SIG-M5 treated with dmso at 0.1 percent for 504 hours (cell line): ENCODE results near the gene ARHGAP33.

Experiments used
- DNase-seq: peaks from one replicate; lab custom pipeline; 2025; ENCODE audit not compliant: unreplicated experiment; lab: John Stamatoyannopoulos, UW

ARHGAP33 gene, protein sequence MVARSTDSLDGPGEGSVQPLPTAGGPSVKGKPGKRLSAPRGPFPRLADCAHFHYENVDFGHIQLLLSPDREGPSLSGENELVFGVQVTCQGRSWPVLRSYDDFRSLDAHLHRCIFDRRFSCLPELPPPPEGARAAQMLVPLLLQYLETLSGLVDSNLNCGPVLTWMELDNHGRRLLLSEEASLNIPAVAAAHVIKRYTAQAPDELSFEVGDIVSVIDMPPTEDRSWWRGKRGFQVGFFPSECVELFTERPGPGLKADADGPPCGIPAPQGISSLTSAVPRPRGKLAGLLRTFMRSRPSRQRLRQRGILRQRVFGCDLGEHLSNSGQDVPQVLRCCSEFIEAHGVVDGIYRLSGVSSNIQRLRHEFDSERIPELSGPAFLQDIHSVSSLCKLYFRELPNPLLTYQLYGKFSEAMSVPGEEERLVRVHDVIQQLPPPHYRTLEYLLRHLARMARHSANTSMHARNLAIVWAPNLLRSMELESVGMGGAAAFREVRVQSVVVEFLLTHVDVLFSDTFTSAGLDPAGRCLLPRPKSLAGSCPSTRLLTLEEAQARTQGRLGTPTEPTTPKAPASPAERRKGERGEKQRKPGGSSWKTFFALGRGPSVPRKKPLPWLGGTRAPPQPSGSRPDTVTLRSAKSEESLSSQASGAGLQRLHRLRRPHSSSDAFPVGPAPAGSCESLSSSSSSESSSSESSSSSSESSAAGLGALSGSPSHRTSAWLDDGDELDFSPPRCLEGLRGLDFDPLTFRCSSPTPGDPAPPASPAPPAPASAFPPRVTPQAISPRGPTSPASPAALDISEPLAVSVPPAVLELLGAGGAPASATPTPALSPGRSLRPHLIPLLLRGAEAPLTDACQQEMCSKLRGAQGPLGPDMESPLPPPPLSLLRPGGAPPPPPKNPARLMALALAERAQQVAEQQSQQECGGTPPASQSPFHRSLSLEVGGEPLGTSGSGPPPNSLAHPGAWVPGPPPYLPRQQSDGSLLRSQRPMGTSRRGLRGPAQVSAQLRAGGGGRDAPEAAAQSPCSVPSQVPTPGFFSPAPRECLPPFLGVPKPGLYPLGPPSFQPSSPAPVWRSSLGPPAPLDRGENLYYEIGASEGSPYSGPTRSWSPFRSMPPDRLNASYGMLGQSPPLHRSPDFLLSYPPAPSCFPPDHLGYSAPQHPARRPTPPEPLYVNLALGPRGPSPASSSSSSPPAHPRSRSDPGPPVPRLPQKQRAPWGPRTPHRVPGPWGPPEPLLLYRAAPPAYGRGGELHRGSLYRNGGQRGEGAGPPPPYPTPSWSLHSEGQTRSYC

DNA sequence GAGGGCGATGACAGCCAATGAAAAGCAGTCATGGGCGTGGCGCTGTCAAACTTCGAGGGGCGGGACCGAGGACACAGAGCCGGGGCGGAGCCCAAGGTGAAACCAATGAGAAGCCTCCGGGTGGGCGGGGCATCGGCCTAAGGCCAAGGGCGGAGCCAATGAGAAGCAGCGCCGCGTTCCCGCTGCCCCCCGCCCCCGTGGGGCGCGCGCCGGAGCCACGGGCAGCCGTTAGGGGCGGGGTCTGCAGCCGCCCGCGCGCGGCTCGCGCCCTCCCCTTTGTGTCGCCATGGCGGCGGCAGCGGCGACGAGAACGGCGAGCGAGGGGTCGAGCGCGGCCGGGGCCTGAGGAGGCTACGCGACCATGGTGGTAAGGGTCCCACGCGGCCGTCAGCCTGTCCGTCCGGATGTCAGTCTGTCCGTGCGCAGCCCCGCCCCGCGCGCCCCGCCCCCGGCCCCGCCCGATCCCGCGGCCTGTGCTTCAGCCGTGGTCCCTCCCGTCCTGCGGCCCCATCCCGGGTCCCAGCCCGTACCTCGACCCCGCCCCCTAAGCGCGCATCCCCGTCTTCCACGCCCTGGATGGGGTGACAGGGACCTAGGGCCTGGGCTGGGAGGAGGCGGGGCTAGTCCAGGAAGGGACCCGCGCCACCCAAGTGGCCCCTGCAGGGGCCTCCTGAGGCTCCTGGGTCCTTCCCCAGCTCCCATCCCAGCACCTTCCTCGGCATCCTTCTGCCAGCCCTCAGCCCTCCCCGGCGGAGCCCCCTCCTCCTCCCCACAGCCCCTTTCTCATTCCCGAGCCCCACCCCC is at the start of gene ARHGAP33:
TSS of gene ARHGAP33 (plus strand) at position 267 of the 804 bp plus-strand sequence. CDS start at position 362, 95 bp downstream.
- DNase-seq = peak; percentile 94

DNA sequence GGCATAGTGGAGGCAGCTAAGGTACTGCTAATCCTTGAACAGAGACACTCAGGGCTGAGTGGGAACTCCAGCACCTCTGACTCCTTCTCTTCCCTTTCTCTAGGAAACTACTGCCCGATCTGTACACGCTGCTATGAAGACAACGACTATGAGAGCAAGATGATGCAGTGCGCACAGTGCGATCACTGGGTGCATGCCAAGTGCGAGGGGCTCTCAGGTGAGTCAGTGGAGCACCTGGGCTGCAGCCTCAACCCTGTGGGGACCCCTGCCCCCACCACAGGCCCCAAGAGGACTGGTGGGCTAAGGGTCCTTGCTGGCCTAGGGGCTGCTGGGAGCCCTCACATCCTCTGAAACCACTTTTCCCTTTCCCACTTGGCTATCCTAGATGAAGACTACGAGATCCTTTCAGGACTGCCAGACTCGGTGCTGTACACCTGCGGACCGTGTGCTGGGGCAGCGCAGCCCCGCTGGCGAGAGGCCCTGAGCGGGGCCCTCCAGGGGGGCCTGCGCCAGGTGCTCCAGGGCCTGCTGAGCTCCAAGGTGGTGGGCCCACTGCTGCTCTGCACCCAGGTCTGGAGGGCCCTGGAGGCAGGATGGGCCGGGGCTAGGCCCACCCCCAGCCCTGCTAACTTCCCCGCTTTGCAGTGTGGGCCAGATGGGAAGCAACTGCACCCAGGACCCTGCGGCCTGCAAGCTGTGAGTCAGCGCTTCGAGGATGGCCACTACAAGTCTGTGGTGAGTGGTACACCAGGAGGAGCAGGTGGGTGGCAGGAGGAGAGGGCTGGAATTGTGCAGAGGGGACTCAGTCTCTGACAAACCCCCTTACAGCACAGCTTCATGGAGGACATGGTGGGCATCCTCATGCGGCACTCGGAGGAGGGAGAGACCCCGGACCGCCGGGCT is 48.1 kb upstream of the ARHGAP33 start:
- no peak for DNase-seq

DNA sequence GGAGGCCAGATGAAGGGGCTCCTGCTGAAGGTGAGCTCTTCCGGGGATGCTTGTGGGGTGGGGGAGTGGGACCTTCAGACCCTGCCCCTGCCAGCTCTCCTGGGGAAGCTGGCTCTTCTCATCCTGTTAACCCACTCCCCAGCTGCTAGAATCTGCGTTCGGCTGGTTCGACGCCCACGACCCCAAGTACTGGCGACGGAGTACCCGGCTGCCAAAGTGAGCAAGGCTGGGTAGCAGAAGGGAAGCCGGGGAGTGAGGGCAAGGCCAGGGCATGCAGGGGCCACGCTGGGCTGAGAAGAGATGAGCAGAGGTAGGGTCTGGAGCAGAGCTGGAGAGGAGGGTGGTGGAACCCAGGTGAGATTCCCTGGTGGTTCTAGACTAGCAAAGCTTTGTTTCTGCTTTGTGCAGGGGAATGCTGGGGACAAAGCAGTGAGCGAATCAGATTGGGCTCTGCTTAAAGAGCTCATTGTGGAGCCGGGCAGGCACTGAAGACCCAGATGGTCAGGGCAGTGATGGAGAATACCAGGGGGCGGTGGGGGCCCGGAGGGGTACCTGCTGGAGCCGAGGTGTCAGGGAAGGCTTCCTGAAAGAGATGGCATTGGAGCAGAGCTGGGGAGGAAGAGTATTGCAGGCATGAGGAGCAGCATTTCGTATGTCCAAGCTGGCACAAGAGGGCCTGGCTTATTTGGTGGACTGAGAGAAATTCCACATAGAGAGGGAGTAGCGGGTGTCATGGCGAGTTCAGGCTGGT is 47.2 kb upstream of the ARHGAP33 start:
- no peak for DNase-seq

DNA sequence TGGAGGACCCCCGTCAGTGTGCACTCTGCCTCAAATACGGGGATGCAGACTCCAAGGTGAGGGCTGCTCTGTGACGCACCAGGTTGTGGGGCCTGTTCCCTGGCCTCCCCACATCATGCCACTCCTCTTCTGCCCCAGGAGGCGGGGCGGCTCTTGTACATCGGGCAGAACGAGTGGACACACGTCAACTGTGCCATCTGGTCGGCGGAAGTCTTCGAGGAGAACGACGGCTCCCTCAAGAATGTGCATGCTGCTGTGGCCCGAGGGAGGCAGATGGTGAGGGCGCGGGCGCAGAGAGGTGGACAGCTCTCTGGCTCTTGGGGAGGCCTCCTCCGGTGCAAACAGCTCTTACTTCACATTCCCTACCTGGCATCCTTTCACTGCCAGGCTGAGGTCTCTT is 46.3 kb upstream of the ARHGAP33 start:
- no peak for DNase-seq

DNA sequence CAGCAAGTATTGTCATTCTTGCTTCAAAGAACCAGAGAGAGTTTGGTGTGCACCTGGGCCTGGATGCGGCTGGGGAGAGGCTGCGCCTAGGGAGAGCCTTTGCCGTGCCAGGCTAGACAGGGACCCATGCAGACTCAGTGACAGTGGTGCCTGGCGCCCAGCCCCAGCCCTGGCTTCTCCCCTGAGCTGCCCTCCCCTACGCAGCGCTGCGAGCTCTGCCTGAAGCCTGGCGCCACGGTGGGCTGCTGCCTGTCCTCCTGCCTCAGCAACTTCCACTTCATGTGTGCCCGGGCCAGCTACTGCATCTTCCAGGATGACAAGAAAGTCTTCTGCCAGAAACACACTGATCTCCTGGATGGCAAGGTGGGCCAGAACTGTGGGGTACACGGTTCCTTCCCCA is 45.6 kb upstream of the ARHGAP33 start:
- no peak for DNase-seq

DNA sequence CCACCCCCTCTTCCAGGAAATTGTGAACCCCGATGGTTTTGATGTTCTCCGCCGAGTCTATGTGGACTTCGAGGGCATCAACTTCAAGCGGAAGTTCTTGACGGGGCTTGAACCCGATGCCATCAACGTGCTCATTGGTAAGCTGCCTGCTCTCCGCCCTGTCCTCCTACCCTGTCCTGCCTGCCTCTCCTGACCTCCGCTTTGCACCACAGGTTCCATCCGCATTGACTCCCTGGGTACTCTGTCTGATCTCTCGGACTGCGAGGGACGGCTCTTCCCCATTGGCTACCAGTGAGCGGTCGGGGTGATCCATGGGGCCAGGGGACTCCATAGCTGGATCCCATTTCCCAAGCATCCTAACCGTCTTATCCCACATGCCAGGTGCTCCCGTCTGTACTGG is 45.0 kb upstream of the ARHGAP33 start:
- no peak for DNase-seq

DNA sequence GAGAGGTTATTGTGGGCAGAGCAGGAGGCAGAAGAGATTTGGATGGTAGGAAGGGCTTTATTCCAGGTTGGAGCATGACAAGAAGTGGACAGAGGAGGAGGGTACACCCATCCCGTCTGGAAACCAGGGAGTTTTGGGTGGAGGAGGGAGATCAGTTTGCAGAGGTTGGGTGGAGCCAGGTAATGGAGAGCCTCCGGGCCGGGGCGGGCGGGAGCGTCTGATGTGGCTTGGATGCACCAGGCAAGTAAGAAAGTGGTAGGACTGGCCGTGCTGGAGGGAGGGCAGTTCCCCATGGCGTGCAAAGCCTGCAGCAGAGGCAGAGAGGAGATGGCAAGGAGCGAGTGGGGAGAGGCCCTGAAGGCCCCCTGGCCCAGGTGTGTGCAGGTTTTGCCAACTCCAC is 44.0 kb upstream of the ARHGAP33 start:
- peak; percentile 9 for DNase-seq

DNA sequence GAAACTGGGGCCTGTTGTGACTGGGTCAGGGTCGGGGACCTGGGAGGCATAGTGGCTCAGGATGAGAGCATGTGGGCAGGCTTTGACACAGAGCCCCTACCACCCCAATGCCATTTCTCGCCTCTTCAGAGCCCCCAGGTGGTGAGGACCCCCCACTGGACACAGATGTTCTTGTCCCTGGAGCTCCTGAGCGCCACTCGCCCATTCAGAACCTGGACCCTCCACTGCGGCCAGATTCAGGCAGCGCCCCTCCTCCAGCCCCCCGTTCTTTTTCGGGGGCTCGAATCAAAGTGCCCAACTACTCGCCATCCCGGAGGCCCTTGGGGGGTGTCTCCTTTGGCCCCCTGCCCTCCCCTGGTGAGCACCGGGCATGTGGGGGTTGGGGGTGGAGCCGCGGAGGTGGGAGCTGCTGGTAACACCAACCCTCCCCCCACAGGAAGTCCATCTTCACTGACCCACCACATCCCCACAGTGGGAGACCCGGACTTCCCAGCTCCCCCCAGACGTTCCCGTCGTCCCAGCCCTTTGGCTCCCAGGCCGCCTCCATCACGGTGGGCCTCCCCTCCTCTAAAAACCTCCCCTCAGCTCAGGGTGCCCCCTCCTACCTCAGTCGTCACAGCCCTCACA is 43.5 kb upstream of the ARHGAP33 start:
- DNase-seq = no peak

DNA sequence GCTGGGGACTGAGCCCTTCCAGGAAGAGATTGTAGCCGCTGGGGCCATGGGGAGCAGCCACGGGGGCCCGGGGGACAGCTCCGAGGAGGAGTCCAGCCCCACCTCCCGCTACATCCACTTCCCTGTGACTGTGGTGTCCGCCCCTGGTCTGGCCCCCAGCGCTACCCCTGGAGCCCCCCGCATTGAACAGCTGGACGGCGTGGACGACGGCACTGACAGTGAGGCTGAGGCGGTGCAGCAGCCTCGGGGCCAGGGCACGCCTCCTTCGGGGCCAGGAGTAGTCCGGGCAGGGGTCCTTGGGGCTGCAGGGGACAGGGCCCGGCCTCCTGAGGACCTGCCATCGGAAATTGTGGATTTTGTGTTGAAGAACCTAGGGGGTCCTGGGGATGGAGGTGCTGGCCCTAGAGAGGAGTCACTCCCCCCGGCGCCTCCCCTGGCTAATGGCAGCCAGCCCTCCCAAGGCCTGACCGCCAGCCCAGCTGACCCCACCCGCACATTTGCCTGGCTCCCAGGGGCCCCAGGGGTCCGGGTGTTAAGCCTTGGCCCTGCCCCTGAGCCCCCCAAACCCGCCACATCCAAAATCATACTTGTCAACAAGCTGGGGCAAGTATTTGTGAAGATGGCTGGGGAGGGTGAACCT is 42.7 kb upstream of the ARHGAP33 start:
- DNase-seq = no peak

DNA sequence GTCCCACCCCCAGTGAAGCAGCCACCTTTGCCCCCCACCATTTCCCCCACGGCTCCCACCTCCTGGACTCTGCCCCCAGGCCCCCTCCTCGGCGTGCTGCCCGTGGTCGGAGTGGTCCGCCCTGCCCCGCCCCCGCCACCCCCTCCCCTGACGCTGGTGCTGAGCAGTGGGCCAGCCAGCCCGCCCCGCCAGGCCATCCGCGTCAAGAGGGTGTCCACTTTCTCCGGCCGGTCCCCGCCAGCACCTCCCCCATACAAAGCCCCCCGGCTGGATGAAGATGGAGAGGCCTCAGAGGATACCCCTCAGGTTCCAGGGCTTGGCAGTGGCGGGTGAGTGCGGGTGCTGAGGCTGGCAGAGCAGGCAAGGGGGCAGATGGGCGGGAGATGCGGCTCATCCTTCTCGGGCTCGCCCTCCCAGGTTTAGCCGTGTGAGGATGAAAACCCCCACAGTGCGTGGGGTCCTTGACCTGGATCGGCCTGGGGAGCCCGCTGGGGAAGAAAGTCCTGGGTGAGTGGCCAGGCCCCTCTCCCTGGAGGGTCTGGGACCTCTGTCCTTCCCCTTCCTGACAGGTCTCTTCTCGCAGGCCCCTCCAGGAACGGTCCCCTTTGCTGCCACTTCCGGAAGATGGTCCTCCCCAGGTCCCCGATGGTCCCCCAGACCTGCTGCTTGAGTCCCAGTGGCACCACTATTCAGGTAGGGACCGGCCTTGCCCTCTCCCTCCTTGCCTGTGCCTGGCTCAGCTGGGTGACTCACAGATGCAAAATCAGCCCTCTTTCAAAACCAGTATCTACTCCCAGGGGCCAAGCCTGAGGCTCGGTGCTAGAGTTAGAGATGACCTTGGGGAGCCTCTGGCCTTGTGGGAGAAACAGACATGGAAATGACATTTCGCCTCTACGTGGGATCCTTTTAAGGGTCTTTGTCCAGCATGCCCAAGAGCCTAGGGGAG is 41.9 kb upstream of the ARHGAP33 start:
- no peak for DNase-seq

DNA sequence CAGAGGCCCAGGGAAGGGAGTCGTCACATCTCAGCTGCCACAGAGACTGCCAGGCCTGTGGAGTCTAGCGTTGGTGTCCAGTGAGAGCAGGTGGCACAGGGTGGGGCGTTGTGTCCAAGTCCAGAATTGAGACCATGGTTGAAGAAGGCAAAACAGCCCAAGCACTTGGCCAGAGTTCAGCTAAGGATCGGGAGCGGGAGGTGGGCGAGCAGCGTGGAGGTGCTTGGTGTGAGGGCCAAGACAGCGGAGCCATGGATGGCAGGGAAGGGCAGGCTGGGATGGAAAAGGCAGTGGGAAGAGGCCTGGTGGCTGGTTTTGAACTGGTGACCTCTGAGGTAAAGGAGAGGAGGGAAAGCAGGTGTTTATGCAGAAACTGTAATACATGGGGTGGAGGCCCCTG is 41.1 kb upstream of the ARHGAP33 start:
- no peak for DNase-seq

DNA sequence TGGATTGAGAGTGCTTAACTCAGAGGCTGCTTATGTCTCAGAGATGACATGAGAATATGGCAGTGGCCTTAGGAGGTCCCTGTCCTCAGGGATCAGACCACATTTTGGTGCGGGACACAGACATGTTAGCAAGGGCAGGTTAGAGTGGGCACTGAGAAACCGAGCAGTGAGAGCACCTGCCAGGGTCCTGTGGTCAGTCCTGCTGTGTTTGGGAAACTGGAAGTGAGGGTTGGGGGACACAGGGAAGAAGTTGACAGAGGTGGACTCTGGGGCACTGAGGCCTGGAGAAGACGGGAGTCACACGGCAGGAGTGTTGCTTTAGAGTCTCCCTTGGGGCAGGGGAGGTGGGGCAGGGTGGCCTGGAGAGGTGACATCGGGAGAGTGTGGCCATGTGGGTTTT is 40.5 kb upstream of the ARHGAP33 start:
- no peak for DNase-seq

DNA sequence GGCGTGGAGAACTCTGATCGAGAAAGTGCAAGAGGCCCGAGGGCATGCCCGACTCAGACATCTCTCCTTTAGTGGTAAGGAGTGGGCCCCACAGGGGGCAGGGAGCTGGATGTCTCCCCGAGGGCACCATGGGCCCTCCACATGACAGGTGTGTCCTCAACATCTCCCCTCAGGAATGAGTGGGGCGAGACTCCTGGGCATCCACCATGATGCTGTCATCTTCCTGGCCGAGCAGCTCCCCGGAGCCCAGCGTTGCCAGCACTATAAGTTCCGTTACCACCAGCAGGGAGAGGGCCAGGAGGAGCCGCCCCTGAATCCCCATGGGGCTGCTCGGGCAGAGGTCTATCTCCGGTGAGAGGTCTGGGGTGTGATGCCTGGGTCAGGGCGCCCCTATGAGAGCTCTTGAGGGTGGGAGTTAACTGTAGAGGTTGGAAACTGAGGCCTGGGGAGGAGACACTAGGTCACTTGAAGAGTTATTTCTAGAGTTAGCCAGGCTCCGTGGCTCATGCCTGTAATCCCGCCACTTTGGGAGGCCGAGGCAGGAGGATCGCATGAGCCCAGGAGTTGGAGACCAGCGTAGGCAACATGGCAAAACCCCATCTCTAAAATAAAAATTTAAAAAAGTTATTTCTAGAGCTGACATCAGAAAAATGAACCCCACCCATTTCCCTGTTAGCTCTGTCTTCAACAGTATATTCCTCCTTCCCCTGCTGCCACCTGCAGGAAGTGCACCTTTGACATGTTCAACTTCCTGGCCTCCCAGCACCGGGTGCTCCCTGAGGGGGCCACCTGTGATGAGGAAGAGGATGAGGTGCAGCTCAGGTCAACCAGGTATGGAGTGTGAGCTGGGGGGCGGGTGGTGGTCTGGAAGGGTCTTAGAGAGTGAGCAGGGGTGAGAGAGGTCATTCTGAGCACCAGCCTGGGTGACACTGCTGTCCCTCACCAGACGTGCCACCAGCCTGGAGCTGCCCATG is 38.2 kb upstream of the ARHGAP33 start:
- no peak for DNase-seq

DNA sequence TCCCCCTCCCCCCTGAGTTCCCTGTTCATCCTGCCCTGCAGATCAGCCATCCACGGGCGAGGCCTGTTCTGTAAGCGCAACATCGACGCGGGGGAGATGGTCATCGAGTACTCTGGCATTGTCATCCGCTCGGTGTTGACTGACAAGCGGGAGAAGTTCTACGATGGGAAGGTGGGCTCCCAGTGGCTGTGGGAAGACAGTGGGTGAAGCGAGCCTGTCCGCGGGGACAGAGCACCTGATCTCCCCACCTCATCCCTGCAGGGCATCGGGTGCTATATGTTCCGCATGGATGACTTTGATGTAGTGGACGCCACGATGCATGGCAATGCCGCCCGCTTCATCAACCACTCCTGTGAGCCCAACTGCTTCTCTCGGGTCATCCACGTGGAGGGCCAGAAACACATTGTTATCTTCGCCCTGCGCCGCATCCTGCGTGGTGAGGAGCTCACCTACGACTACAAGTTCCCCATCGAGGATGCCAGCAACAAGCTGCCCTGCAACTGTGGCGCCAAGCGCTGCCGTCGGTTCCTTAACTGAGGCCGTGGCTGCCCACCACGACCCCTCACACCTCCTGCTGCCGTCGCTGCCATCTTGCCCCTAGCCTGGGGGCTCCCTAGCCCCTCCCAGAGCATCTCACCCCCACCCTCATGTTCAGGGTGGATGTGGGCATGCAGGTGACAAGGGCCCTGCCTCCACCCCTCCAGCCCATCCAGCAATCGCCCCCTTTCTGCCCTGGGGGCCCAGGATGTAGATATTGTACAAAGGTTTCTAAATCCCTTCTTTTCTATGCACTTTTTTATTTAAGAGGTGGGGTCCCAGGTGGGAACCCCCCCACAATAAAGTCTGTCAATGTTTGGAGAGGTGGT is 37.1 kb upstream of the ARHGAP33 start:
- DNase-seq = no peak

DNA sequence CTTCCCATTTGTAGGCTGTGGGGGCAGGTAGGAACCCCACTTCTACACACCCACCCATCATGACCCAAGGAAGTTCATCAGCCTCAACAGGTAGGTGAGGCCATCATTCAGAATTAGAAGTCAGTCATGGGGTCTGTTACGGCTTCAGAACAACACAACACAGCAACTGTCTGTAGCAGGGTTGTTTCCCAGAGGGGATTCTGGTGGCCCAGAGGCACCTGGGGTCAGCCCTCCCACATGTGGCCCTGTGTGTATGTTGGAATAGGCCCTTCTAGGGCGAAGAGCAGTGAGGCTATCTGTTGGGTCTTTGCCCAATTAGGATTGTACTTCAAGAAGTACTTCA is 36.5 kb upstream of the ARHGAP33 start:
- no peak for DNase-seq
